ENCODE data around the gene CALY. TPM values are rescaled to one million over a fixed set of nuclear protein-coding genes. Genes with fewer than 3 reads are reported as not detected.
"Not testable (repeated sequence)": the region's sequence is repeated elsewhere in the genome, so short reads cannot be mapped to it uniquely, and the experiment has no call there.

Gene CALY
- total RNA-seq, 1 donor from 2014 or later, result 4.7 TPM

GRCh38 chr10:133328358-133329343, 8.0 kb downstream of the CALY start:
- DNase-seq, result no peak

GRCh38 chr10:133327651-133328357, 8.9 kb downstream of the CALY start:
- DNase-seq, result no peak

- no peak for DNase-seq
These were observed 9.7 kb downstream of the CALY start for GRCh38 chr10:133326745-133327650.

GRCh38 chr10:133326223-133326551, 10.5 kb downstream of the CALY start:
- no peak for DNase-seq

GRCh38 chr10:133325440-133326222, 11.1 kb downstream of the CALY start:
- DNase-seq, result no peak

- no peak for DNase-seq
These were observed 11.8 kb downstream of the CALY start for GRCh38 chr10:133324857-133325260.

GRCh38 chr10:133324198-133324792, 12.4 kb downstream of the CALY start:
- no peak for DNase-seq

- not testable (repeated sequence) for DNase-seq
These were observed 14.5 kb downstream of the CALY start for GRCh38 chr10:133322064-133322709.

- DNase-seq, result not testable (repeated sequence)
These were observed 15.8 kb downstream of the CALY start for GRCh38 chr10:133320852-133321422.

GRCh38 chr10:133318494-133319127, 18.1 kb downstream of the CALY start:
- DNase-seq, result no peak

GRCh38 chr10:133316732-133317131, 20.0 kb downstream of the CALY start:
- no peak for DNase-seq

GRCh38 chr10:133316266-133316665, 20.4 kb downstream of the CALY start:
- no peak for DNase-seq

- DNase-seq, result no peak
These were observed 20.8 kb downstream of the CALY start for GRCh38 chr10:133315847-133316246.

GRCh38 chr10:133314911-133315310, 21.8 kb downstream of the CALY start:
- DNase-seq, result no peak

GRCh38 chr10:133313192-133313591, 23.5 kb downstream of the CALY start:
- DNase-seq, result no peak

GRCh38 chr10:133312769-133313145, 23.9 kb downstream of the CALY start:
- DNase-seq, result no peak

GRCh38 chr10:133312016-133312768, 24.5 kb downstream of the CALY start:
- no peak for DNase-seq

- DNase-seq, result no peak
These were observed 25.1 kb downstream of the CALY start for GRCh38 chr10:133311570-133311969.

- no peak for DNase-seq
These were observed 25.9 kb downstream of the CALY start for GRCh38 chr10:133310789-133311188.
